Activated T-helper 17 cell treated with anti-CD3 and anti-CD28 coated beads, Interleukin-2, amount 50 U/mL, for 72 hours (primary cell): ENCODE measurements around the gene CRLF3. TPM values are rescaled to one million over a fixed set of nuclear protein-coding genes. Genes with fewer than 3 reads are reported as not detected.
A peak's percentile ranks its signal among the peaks of the same experiment; 100 is the strongest.

ENCODE experiments used
- ATAC-seq: fragments of 150-1000 bp; cut with Tn5 transposase; replicated peaks from 2 replicates; pipeline ENCODE4 v1.10.0; 2021; ENCODE audit warnings: mild to moderate bottlenecking, moderate library complexity
- H3K27ac Mint-ChIP-seq: one replicate; pipeline ENCODE4 v1.8.0; 2022; ENCODE audit warnings: mixed read lengths
- H3K27me3 Mint-ChIP-seq: one replicate; pipeline ENCODE4 v1.8.0; 2022; ENCODE audit warnings: mixed read lengths
- H3K36me3 Mint-ChIP-seq: one replicate; pipeline ENCODE4 v1.8.0; 2022; ENCODE audit warnings: low read depth, mild to moderate bottlenecking, mixed read lengths
- H3K4me1 Mint-ChIP-seq: one replicate; pipeline ENCODE4 v1.8.0; 2022; ENCODE audit warnings: mixed read lengths
- H3K4me3 Mint-ChIP-seq: one replicate; pipeline ENCODE4 v1.8.0; 2022; ENCODE audit warnings: mild to moderate bottlenecking, mixed read lengths
- H3K9me3 Mint-ChIP-seq: one replicate; pipeline ENCODE4 v1.8.0; 2022; ENCODE audit warnings: mixed read lengths
- total RNA-seq, 2 donors: library from RNA; stranded (reverse); gene quantifications; one replicate each; pipeline ENCODE4 v1.2.3, GENCODE V29; 2022

The CRLF3 gene
- total RNA-seq = 10 to 100 TPM; 42.9 to 55.4 TPM

- H3K27me3 Mint-ChIP-seq = no peaks in the 10 kb centered on the region
- peak within 1 kb of the TSS; percentile 95 for H3K27ac Mint-ChIP-seq
- H3K9me3 Mint-ChIP-seq = no peaks in the 10 kb centered on the region
- H3K4me3 Mint-ChIP-seq = peak within 1 kb of the TSS; percentile 99
- peaks cover 21% of the 10 kb centered on the region for H3K4me1 Mint-ChIP-seq
- H3K36me3 Mint-ChIP-seq = peaks cover 34% of the 10 kb centered on the region
- peak; percentile 96 for ATAC-seq
Measured at GRCh38 chr17:30824356-30825145, at the start of gene CRLF3. TSS of gene CRLF3 (minus strand) at chr17:30824692. CDS start at chr17:30824651, 41 bp downstream.

- H3K27ac Mint-ChIP-seq = no peak overlapping the region
- ATAC-seq = no peak
Measured at GRCh38 chr17:30869005-30869404, 44.5 kb upstream of the CRLF3 start.

GRCh38 chr17:30864636-30865035, 40.1 kb upstream of the CRLF3 start:
- H3K9me3 Mint-ChIP-seq = no peaks in the 10 kb centered on the region
- H3K27ac Mint-ChIP-seq = no peak overlapping the region
- H3K4me3 Mint-ChIP-seq = no peak overlapping the region

More at GRCh38 chr17:30869005-30869404, 44.5 kb upstream of the CRLF3 start:
- H3K36me3 Mint-ChIP-seq = peaks cover 89% of the 10 kb centered on the region
- no peaks in the 10 kb centered on the region for H3K27me3 Mint-ChIP-seq
- H3K4me3 Mint-ChIP-seq = no peak overlapping the region
- H3K9me3 Mint-ChIP-seq = no peaks in the 10 kb centered on the region
- H3K4me1 Mint-ChIP-seq = no peaks in the 10 kb centered on the region

GRCh38 chr17:30858556-30859250, 34.2 kb upstream of the CRLF3 start:
- Mint-ChIP-seq H3K4me3 (no peak overlapping the region), H3K9me3 (no peaks in the 10 kb centered on the region), H3K4me1 (no peaks in the 10 kb centered on the region), H3K36me3 (peaks cover 82% of the 10 kb centered on the region), H3K27me3 (no peaks in the 10 kb centered on the region), H3K27ac (no peak overlapping the region)
- ATAC-seq = no peak

More at GRCh38 chr17:30864636-30865035, 40.1 kb upstream of the CRLF3 start:
- Mint-ChIP-seq H3K27me3 (no peaks in the 10 kb centered on the region), H3K4me1 (no peaks in the 10 kb centered on the region), H3K36me3 (peaks cover 86% of the 10 kb centered on the region)
- ATAC-seq = no peak

- Mint-ChIP-seq H3K36me3 (peaks cover 62% of the 10 kb centered on the region), H3K4me1 (no peaks in the 10 kb centered on the region), H3K27ac (no peak overlapping the region), H3K4me3 (no peak overlapping the region), H3K27me3 (no peaks in the 10 kb centered on the region), H3K9me3 (no peaks in the 10 kb centered on the region)
- no peak for ATAC-seq
Measured at GRCh38 chr17:30854146-30854545, 29.7 kb upstream of the CRLF3 start.

GRCh38 chr17:30848021-30848420, 23.5 kb upstream of the CRLF3 start:
- Mint-ChIP-seq H3K27ac (no peak overlapping the region), H3K4me3 (no peak overlapping the region), H3K4me1 (no peaks in the 10 kb centered on the region), H3K27me3 (no peaks in the 10 kb centered on the region), H3K36me3 (peaks cover 48% of the 10 kb centered on the region), H3K9me3 (no peaks in the 10 kb centered on the region)
- no peak for ATAC-seq

- Mint-ChIP-seq H3K27me3 (no peaks in the 10 kb centered on the region), H3K4me1 (no peaks in the 10 kb centered on the region), H3K27ac (no peak overlapping the region), H3K9me3 (no peaks in the 10 kb centered on the region), H3K36me3 (peaks cover 70% of the 10 kb centered on the region), H3K4me3 (no peak overlapping the region)
- ATAC-seq = no peak
Measured at GRCh38 chr17:30840771-30841170, 16.3 kb upstream of the CRLF3 start.

- Mint-ChIP-seq H3K27ac (no peak overlapping the region), H3K36me3 (peaks cover 80% of the 10 kb centered on the region), H3K4me3 (no peak overlapping the region), H3K27me3 (no peaks in the 10 kb centered on the region), H3K9me3 (no peaks in the 10 kb centered on the region), H3K4me1 (peaks cover 3% of the 10 kb centered on the region)
- ATAC-seq = no peak
Measured at GRCh38 chr17:30838202-30838807, 13.8 kb upstream of the CRLF3 start.

- Mint-ChIP-seq H3K9me3 (no peaks in the 10 kb centered on the region), H3K4me3 (peak overlapping the region; percentile 93), H3K27me3 (no peaks in the 10 kb centered on the region), H3K27ac (peak overlapping the region; percentile 95), H3K4me1 (peaks cover 14% of the 10 kb centered on the region), H3K36me3 (peaks cover 53% of the 10 kb centered on the region)
- peak; percentile 1 for ATAC-seq
Measured at GRCh38 chr17:30832438-30833124, 8.1 kb upstream of the CRLF3 start.

- H3K27me3 Mint-ChIP-seq = no peaks in the 10 kb centered on the region
- peak; percentile 96 for ATAC-seq
- H3K27ac Mint-ChIP-seq = peak within 1 kb of the TSS; percentile 95
- peaks cover 46% of the 10 kb centered on the region for H3K36me3 Mint-ChIP-seq
- peak within 1 kb of the TSS; percentile 93 for H3K4me3 Mint-ChIP-seq
- H3K4me1 Mint-ChIP-seq = peaks cover 14% of the 10 kb centered on the region
- no peaks in the 10 kb centered on the region for H3K9me3 Mint-ChIP-seq
Measured at GRCh38 chr17:30831663-30832437, 7.4 kb upstream of the CRLF3 start, which contains the start of gene ATAD5. TSS of gene ATAD5 (plus strand) at chr17:30831966. CDS start at chr17:30832348, 382 bp downstream.

- peak overlapping the region; percentile 93 for H3K4me3 Mint-ChIP-seq
- peak overlapping the region; percentile 95 for H3K27ac Mint-ChIP-seq
- peaks cover 40% of the 10 kb centered on the region for H3K36me3 Mint-ChIP-seq
- ATAC-seq = peak; percentile 68
- no peaks in the 10 kb centered on the region for H3K9me3 Mint-ChIP-seq
- peaks cover 14% of the 10 kb centered on the region for H3K4me1 Mint-ChIP-seq
- H3K27me3 Mint-ChIP-seq = no peaks in the 10 kb centered on the region
Measured at GRCh38 chr17:30831257-30831656, 6.8 kb upstream of the CRLF3 start.

GRCh38 chr17:30829022-30829421, 4.5 kb upstream of the CRLF3 start:
- Mint-ChIP-seq H3K36me3 (peaks cover 19% of the 10 kb centered on the region), H3K9me3 (no peaks in the 10 kb centered on the region), H3K4me1 (peaks cover 10% of the 10 kb centered on the region), H3K27ac (no peak overlapping the region), H3K4me3 (no peak overlapping the region), H3K27me3 (no peaks in the 10 kb centered on the region)
- no peak for ATAC-seq

- Mint-ChIP-seq H3K4me1 (peaks cover 10% of the 10 kb centered on the region), H3K27me3 (no peaks in the 10 kb centered on the region), H3K9me3 (no peaks in the 10 kb centered on the region), H3K27ac (no peak overlapping the region), H3K36me3 (peaks cover 19% of the 10 kb centered on the region), H3K4me3 (no peak overlapping the region)
- ATAC-seq = no peak
Measured at GRCh38 chr17:30827082-30827481, 2.6 kb upstream of the CRLF3 start.
